Measurements from ENCODE around the gene FOXP2. TPM values are rescaled to one million over a fixed set of nuclear protein-coding genes. Genes with fewer than 3 reads are reported as not detected.
"Not testable (repeated sequence)": the region's sequence is repeated elsewhere in the genome, so short reads cannot be mapped to it uniquely, and the experiment has no call there.

Gene FOXP2
- polyA plus RNA-seq, 3 donors: 10.4 to 15.5 (median 14.9) TPM

GRCh38 chr7:114497491-114497890 is 82.9 kb downstream of the FOXP2 start:
- DNase-seq: not testable (repeated sequence)

GRCh38 chr7:114502454-114503254 is 88.0 kb downstream of the FOXP2 start:
- no peak for DNase-seq

GRCh38 chr7:114504586-114504985 is 90.0 kb downstream of the FOXP2 start:
- no peak for DNase-seq

- no peak for DNase-seq
Measured at GRCh38 chr7:114507381-114507780, 92.8 kb downstream of the FOXP2 start.

- DNase-seq: no peak
Measured at GRCh38 chr7:114508086-114508485, 93.5 kb downstream of the FOXP2 start.

- not testable (repeated sequence) for DNase-seq
Measured at GRCh38 chr7:114510824-114511223, 96.2 kb downstream of the FOXP2 start.

GRCh38 chr7:114519240-114519639 is 104.6 kb downstream of the FOXP2 start:
- DNase-seq: no peak

GRCh38 chr7:114522081-114522480 is 107.5 kb downstream of the FOXP2 start:
- DNase-seq: no peak

- no peak for DNase-seq
Measured at GRCh38 chr7:114527589-114527988, 113.0 kb downstream of the FOXP2 start.

GRCh38 chr7:114530057-114530611 is 115.5 kb downstream of the FOXP2 start:
- no peak for DNase-seq

GRCh38 chr7:114531326-114531725 is 116.7 kb downstream of the FOXP2 start:
- no peak for DNase-seq

GRCh38 chr7:114533131-114533530 is 118.5 kb downstream of the FOXP2 start:
- DNase-seq: no peak

GRCh38 chr7:114534953-114535352 is 120.3 kb downstream of the FOXP2 start:
- DNase-seq: no peak

- DNase-seq: no peak
Measured at GRCh38 chr7:114539575-114539974, 125.0 kb downstream of the FOXP2 start.

GRCh38 chr7:114540291-114540690 is 125.7 kb downstream of the FOXP2 start:
- DNase-seq: no peak

- not testable (repeated sequence) for DNase-seq
Measured at GRCh38 chr7:114547346-114547745, 132.7 kb downstream of the FOXP2 start.

GRCh38 chr7:114548081-114548980 is 133.7 kb downstream of the FOXP2 start:
- no peak for DNase-seq

GRCh38 chr7:114554781-114555537 is 140.3 kb downstream of the FOXP2 start:
- DNase-seq: no peak

- DNase-seq: no peak
Measured at GRCh38 chr7:114567416-114567815, 152.8 kb downstream of the FOXP2 start.

GRCh38 chr7:114569220-114569619 is 154.6 kb downstream of the FOXP2 start:
- no peak for DNase-seq

- DNase-seq: no peak
Measured at GRCh38 chr7:114574384-114574783, 159.8 kb downstream of the FOXP2 start.

- DNase-seq: no peak
Measured at GRCh38 chr7:114575098-114575497, 160.5 kb downstream of the FOXP2 start.
